ENCODE results near the gene URB2. TPM values are rescaled to one million over a fixed set of nuclear protein-coding genes. Genes with fewer than 3 reads are reported as not detected.

URB2 gene
- polyA plus RNA-seq, 1 of the 3 experiments (the other 2 are of a cell fraction) = 8.2 TPM

DNA sequence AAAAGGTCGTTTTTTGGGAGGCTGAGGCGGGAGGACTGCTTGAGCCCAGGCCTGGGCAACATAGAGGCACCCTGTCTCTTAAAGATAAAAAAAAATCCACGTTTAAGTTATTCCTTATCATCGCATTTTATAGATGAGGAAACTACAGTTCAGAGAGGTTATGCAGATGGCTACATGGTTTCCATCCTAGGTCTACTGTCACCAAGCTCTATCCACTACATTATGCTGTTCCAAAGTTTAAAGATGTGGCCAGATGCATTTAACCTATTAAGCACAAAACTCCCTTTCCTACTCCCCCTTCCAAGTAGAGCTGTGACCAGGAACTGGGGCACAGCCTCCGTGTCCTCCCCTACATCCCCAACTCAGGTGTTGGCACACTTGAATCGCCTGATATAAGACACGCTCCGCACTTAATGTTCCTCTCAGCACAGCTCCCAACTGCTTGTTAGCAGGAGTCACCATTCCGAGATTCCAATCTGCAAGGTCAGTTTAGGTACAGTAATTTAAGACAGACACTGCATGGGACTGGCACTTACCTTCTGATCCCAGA is 1.5 kb upstream of the URB2 start:
- POLR2A ChIA-PET = interaction anchor here (0.6 to 1.7 kb wide), 2 partner anchors 26 to 66 kb away, joined by 4 to 9 read pairs; partner anchors contain the start of gene ABCB10
- peak overlapping the region; percentile 54; the same call in 1 of the 2 replicates for H3K9ac ChIP-seq
- CTCF ChIA-PET = interaction anchor here (0.6 to 5.1 kb wide), 8 partner anchors 9 to 645 kb away, joined by 3 to 42 read pairs (median 4); partner anchors contain the start of gene ABCB10

DNA sequence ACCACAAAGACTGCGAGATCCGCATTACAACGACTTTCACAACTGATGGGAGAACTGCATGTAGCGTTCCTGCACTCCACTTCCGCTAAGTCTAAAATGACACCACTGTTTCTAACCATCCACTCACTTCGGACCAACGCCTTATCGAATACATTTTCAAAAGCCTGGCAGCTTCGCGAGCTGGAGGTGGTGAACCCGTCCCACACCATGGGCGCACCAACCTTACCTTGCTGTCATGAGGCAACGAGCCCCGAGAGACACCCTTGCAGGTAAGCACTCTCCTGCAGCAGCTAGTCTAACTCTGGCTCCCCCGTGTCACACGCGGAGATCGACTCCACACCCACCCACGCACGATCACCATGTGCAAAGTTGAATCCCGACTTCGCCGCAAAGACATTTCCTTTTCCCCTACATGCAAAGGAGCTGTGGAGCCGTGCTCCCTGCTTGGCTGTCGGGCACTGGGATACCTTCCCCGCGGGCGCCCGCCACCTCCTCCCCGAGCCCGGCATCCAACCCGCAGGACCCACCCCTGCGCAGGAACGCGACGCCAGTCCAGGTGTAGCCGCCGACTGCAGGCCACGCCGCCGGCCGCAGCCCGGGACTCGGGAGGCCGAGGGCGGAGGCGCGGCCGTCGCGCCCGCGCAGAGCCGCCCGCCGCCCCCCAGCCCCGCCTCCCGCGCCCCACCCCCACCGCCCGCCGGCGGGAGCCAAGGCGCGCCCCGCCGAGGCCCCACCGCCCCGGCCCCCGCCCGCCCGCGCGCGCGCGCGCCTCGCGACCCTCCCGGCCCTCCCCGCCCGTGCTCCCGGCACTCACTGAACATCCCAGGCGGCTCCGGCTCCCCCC is 754 bp upstream of the URB2 start:
- Histone ChIP-seq H2AFZ (ENCODE audit: low read depth) (peak overlapping the region; percentile 65; the same call in 1 of the 2 replicates), H3K9me2 (no peaks in the 10 kb centered on the region), H3K27me3 (ENCODE audit: insufficient read depth) (no peaks in the 10 kb centered on the region), H3K36me3 (replicated peaks in 1 of 2; ENCODE audit: control insufficient read depth in 1 of 2, insufficient read depth in 2 of 2, low read length in 1 of 2) (peaks cover 0 to 11% of the 10 kb centered on the region in 2 experiments), H3K79me2 (ENCODE audit: insufficient read depth) (peaks cover 91% of the 10 kb centered on the region), H3K4me1 (ENCODE audit: control insufficient read depth in 1 of 2, insufficient read depth in 2 of 2, low read depth in 1 of 2, low read length in 1 of 2) (peaks cover 5 to 22% of the 10 kb centered on the region in 2 experiments; a peak in 3 of 4 replicates), H3F3A (replicated peaks; ENCODE audit: insufficient read depth) (no peaks in the 10 kb centered on the region), H3K9me3 (no peaks in the 10 kb centered on the region), H3K4me2 (peak overlapping the region; percentile 80), H3K27ac (ENCODE audit: low read depth in 2 of 2, low read length in 1 of 2) (peak overlapping the region; percentile 43 to 84; a peak in 3 of 4 replicates), H3K4me3 (ENCODE audit: low read depth in 2 of 2, low read length in 1 of 2) (peak overlapping the region; percentile 98 to 99), H4K20me1 (ENCODE audit: insufficient read depth) (peaks cover 49% of the 10 kb centered on the region), H3K9ac (peak overlapping the region; percentile 72; the same call in 1 of the 2 replicates)
- 3% methylated on average over 29 of the region's 86 CpGs for WGBS (ENCODE audit: low lambda C conversion rate)
- DNase-seq = peak; percentile 94
- ChIA-PET POLR2A (interaction anchor here (1.2 to 1.7 kb wide), 2 partner anchors 66 kb away, joined by 4 to 9 read pairs; partner anchors contain the start of gene ABCB10), CTCF (interaction anchor here (0.8 to 5.1 kb wide), 4 partner anchors 10 to 367 kb away, joined by 3 to 42 read pairs (median 5); partner anchors contain the start of gene ABCB10)
- TF ChIP-seq GABPA (IDR thresholded peaks at IDR 0.05; ENCODE audit: low read depth) = no peak
- peak; percentile 44 for TF ChIP-seq NRF1 (IDR thresholded peaks at IDR 0.05; ENCODE audit: low read depth, low read length)
- TF ChIP-seq, protein P1, sequence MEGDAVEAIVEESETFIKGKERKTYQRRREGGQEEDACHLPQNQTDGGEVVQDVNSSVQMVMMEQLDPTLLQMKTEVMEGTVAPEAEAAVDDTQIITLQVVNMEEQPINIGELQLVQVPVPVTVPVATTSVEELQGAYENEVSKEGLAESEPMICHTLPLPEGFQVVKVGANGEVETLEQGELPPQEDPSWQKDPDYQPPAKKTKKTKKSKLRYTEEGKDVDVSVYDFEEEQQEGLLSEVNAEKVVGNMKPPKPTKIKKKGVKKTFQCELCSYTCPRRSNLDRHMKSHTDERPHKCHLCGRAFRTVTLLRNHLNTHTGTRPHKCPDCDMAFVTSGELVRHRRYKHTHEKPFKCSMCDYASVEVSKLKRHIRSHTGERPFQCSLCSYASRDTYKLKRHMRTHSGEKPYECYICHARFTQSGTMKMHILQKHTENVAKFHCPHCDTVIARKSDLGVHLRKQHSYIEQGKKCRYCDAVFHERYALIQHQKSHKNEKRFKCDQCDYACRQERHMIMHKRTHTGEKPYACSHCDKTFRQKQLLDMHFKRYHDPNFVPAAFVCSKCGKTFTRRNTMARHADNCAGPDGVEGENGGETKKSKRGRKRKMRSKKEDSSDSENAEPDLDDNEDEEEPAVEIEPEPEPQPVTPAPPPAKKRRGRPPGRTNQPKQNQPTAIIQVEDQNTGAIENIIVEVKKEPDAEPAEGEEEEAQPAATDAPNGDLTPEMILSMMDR (IDR thresholded peaks at IDR 0.05) = no peak
- TF ChIP-seq MAX (IDR thresholded peaks at IDR 0.05; ENCODE audit: low read depth) = peak; percentile 12; the same call in 1 of the 2 replicates

More for the DNA sequence above, 1.5 kb upstream of the URB2 start:
- Histone ChIP-seq H3K79me2 (ENCODE audit: insufficient read depth) (peaks cover 91% of the 10 kb centered on the region), H2AFZ (ENCODE audit: low read depth) (no peak overlapping the region), H3K36me3 (replicated peaks in 1 of 2; ENCODE audit: control insufficient read depth in 1 of 2, insufficient read depth in 2 of 2, low read length in 1 of 2) (peaks cover 0 to 6% of the 10 kb centered on the region in 2 experiments), H3K9me3 (no peaks in the 10 kb centered on the region), H3K4me1 (ENCODE audit: control insufficient read depth in 1 of 2, insufficient read depth in 2 of 2, low read depth in 1 of 2, low read length in 1 of 2) (peaks cover 5 to 22% of the 10 kb centered on the region in 2 experiments; a peak in 3 of 4 replicates), H4K20me1 (ENCODE audit: insufficient read depth) (peaks cover 55% of the 10 kb centered on the region), H3K9me2 (no peaks in the 10 kb centered on the region), H3K4me3 (ENCODE audit: low read depth in 2 of 2, low read length in 1 of 2) (peak overlapping the region; percentile 95 to 98), H3K27me3 (ENCODE audit: insufficient read depth) (no peaks in the 10 kb centered on the region), H3K27ac (ENCODE audit: low read depth in 2 of 2, low read length in 1 of 2) (no peak overlapping the region; a peak in 1 of 4 replicates), H3K4me2 (peak overlapping the region; percentile 80), H3F3A (replicated peaks; ENCODE audit: insufficient read depth) (no peaks in the 10 kb centered on the region)
- TF ChIP-seq EP300 (IDR thresholded peaks at IDR 0.05; ENCODE audit: borderline replicate concordance in 1 of 2, low read depth in 1 of 2, low read length in 1 of 2) = no peak
- TF ChIP-seq RAD21 (IDR thresholded peaks at IDR 0.05; ENCODE audit: low read length) = no peak
- no peak for TF ChIP-seq NFIC (IDR thresholded peaks at IDR 0.05; ENCODE audit: borderline replicate concordance)
- no peak for TF ChIP-seq FOXM1 (IDR thresholded peaks at IDR 0.05; ENCODE audit: low read depth)
- TF ChIP-seq USF1 (IDR thresholded peaks at IDR 0.05; ENCODE audit: borderline replicate concordance, low read depth) = no peak
- no peak for TF ChIP-seq YY1 (IDR thresholded peaks at IDR 0.05; ENCODE audit: low read depth)
- no peak for TF ChIP-seq GABPA (IDR thresholded peaks at IDR 0.05; ENCODE audit: low read depth)
- no peak for TF ChIP-seq CHD2 (IDR thresholded peaks at IDR 0.05; ENCODE audit: low read length, partially characterized antibody)
- no peak for TF ChIP-seq SMC3 (IDR thresholded peaks at IDR 0.05; ENCODE audit: low read depth, low read length)
- 57% methylated on average over 9 of the region's 9 CpGs for WGBS (ENCODE audit: low lambda C conversion rate)
- DNase-seq = no peak

Data from SK-N-SH (cell line).